IPS-18c (cell line): Measurements from ENCODE around the gene USP44.
A peak's percentile ranks its signal among the peaks of the same experiment; 100 is the strongest.

Experiments used
- H3K4me3 ChIP-seq: 2 replicates; pipeline ENCODE4 v1.7.0; 2013; ENCODE audit warnings: low read depth, mild to moderate bottlenecking, low read length, moderate library complexity; ENCODE audit not compliant: insufficient read depth
- H3K9me3 ChIP-seq: one replicate; pipeline ENCODE4 v1.6.1; 2013; ENCODE audit warnings: mild to moderate bottlenecking, low read length, moderate library complexity; ENCODE audit not compliant: control insufficient read depth, insufficient read depth

USP44 gene

GRCh38 chr12:95551913-95552516, 739 bp upstream of the USP44 start:
- H3K4me3 ChIP-seq: peak overlapping the region; percentile 93; the same call in 1 of the 2 replicates
- peaks cover 2% of the 10 kb centered on the region for H3K9me3 ChIP-seq

- peaks cover 2% of the 10 kb centered on the region for H3K9me3 ChIP-seq
- peak overlapping the region; percentile 93 for H3K4me3 ChIP-seq
These were observed 1.7 kb downstream of the USP44 start for GRCh38 chr12:95549392-95550084.

DNA sequence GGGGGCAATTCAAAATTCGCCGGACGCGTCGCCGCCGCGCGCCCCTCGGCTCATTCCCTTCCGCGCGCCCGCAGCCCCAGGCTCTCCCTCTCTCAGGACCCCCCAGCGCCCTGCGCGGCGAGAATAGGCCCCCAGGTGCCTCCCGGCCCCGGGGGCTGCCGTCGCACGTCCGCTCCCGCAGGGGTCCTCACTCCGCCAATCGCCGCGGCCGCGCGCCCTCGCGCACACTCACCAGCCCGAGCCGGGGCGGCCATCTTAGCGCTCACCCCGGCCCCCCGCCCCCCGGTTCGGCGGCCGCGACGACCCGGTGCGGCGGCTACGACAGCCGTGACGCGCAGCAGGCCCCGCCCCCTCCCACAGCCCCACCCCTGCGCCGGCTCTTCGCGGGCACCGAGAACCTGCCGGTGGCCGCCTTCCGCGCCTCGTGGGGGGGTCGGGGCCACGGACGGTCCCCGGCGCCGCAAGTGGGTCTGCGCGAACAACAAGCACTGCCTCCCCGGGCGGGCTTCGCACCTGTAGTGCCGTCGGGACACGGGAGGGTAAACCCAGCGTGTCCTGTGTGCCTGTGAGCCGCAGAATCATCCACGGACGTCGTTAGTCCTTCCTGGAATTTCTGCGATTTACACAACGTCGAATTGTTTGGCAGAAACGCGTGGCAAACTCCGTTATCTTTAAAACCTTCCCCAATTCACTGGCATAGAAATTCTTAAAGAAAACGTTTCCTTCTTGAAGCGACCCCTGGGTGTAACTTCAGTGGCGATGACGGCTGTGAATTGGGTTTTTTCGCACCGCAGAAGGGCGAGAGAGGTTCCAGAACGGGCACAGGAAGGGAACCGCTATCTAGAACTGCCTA, 2.5 kb downstream of the USP44 start:
- peak overlapping the region; percentile 93 for H3K4me3 ChIP-seq

GRCh38 chr12:95548056-95548538, 3.2 kb downstream of the USP44 start:
- Histone ChIP-seq H3K9me3 (peaks cover 2% of the 10 kb centered on the region), H3K4me3 (peak overlapping the region; percentile 93)

More for the DNA sequence above, 2.5 kb downstream of the USP44 start:
- H3K9me3 ChIP-seq: peaks cover 2% of the 10 kb centered on the region

- Histone ChIP-seq H3K4me3 (peak overlapping the region; percentile 93), H3K9me3 (peaks cover 2% of the 10 kb centered on the region)
These were observed 3.7 kb downstream of the USP44 start for GRCh38 chr12:95547522-95548055.

- Histone ChIP-seq H3K4me3 (peak overlapping the region; percentile 93; the same call in 1 of the 2 replicates), H3K9me3 (peaks cover 2% of the 10 kb centered on the region)
These were observed 4.8 kb downstream of the USP44 start for GRCh38 chr12:95546491-95546813.

GRCh38 chr12:95545731-95546490, 5.4 kb downstream of the USP44 start:
- Histone ChIP-seq H3K4me3 (peak overlapping the region; percentile 28; the same call in 1 of the 2 replicates), H3K9me3 (peaks cover 2% of the 10 kb centered on the region)

DNA sequence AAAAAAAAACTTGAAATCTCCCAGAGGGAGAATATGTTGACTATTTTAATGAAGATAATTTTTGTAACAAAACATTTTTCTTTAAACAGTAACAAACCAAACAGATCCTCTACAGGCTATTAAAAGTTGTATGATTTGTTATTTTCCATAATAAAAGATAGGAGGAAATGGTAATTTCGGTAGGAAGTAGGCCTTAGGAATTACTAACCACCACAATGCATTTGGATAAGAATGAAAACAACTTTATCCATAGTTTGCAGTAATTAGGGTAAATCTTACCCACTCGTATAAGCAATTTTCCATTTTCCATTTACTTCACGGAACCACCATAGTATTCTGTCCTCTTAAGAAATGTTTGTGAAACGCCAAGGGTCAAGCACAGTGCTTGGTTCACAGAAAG, 6.0 kb downstream of the USP44 start:
- peak overlapping the region; percentile 28; the same call in 1 of the 2 replicates for H3K4me3 ChIP-seq

DNA sequence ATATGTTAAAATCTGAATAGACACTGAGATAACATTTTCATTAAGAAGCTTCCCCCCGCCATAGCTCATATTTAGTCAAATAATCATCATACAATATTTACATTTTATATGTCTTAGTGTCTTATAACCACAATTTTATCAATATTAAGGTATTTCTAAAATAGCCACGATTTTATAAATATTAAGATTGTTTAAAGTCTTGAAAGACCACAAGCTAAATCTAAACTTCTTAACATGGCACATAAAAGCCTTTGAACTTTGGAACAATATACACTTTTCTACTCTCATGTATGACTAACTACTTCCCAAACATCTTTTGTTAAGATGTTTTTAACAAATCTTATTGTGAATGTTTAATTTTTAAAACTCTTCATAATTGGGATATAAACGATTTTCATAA, 6.5 kb downstream of the USP44 start:
- Histone ChIP-seq H3K9me3 (peaks cover 2% of the 10 kb centered on the region), H3K4me3 (no peak overlapping the region)

More for the DNA sequence above, 6.0 kb downstream of the USP44 start:
- H3K9me3 ChIP-seq: peaks cover 2% of the 10 kb centered on the region

GRCh38 chr12:95543305-95543704, 8.0 kb downstream of the USP44 start:
- H3K9me3 ChIP-seq: peaks cover 2% of the 10 kb centered on the region
- H3K4me3 ChIP-seq: no peak overlapping the region

DNA sequence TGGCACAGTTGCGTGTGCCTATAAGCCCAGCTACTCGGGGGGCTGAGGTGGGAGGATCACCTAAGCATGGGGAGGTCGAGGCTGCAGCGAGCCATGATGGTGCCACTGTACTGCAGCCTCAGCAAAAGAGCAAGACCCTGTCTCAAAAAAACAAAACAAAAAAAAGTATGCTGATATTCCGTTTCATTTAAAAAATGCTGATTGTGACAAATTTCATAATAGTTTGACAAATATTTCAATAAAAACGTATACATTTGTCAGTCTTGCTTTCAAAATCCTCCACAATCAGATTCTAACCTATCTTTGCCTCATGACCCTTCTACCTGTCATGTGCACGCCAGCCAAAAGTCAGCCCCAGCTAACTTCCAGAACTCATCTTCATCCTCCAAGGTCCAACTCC, 9.8 kb downstream of the USP44 start:
- no peaks in the 10 kb centered on the region for H3K9me3 ChIP-seq

GRCh38 chr12:95538656-95539055, 12.6 kb downstream of the USP44 start:
- Histone ChIP-seq H3K9me3 (no peaks in the 10 kb centered on the region), H3K4me3 (no peak overlapping the region)

More for the DNA sequence above, 9.8 kb downstream of the USP44 start:
- H3K4me3 ChIP-seq: no peak overlapping the region

- Histone ChIP-seq H3K4me3 (no peak overlapping the region), H3K9me3 (no peaks in the 10 kb centered on the region)
These were observed 13.3 kb downstream of the USP44 start for GRCh38 chr12:95538006-95538405.

DNA sequence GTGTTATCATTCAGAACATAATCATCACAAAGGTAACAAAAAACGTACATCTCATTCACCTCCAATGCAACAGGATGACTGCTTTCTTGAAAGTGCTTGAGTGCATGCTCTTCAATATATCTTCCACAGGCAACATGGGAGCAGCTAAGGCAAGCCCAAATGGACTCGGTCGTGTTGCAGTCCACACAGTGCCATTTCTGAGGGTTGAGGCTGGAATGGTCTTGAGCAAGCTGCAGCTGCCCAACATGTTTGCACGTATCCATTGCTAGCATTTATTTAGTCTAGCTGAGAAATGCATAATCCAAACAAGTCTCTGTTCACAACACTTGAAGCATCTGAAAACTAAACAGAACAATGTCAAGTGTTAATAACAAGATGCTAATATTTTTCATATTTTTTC, 17.3 kb downstream of the USP44 start:
- Histone ChIP-seq H3K9me3 (no peaks in the 10 kb centered on the region), H3K4me3 (no peak overlapping the region)

DNA sequence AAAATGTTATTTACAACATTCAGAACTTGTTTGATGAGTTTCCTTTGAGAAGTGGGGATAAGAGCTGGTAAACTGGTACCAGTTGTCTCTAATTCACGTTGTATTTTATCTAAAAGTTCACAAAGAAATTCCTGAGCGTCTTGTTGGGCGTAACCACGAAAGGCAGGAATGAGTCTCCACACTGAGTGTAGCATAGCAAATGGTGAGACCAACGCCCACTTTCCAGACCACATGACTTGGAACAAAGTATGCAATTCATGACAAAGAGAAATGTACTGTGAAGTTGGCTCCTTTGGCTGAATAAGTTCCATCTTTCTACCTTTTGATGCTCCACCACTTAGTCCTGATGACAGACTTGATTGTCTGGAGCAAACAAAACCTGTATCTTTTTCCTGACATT, 18.4 kb downstream of the USP44 start:
- no peak overlapping the region for H3K4me3 ChIP-seq

DNA sequence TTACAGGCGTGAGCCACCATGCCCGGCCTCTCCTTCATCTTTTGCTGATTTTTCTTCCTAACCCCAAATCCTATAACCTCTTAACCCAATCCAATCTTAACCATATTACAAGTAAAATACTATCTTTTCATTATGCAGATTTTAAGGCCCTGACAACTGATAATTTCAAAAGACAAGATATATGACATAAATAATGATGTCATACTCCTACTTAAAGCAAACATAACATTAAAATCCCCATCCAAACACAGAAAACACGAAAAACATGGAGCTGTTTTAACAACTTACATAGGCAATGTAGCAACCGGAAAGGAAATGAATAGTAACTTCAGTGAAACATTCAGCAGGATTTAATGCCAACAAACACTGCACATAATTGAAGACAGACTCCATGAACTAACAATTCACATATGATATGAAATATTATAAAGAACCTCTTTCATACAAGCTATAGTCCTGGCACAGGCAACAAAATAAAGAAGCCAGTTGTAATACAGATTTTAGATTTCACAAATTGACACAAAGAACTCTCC, 21.5 kb downstream of the USP44 start:
- Histone ChIP-seq H3K4me3 (no peak overlapping the region), H3K9me3 (no peaks in the 10 kb centered on the region)

More for the DNA sequence above, 18.4 kb downstream of the USP44 start:
- no peaks in the 10 kb centered on the region for H3K9me3 ChIP-seq

DNA sequence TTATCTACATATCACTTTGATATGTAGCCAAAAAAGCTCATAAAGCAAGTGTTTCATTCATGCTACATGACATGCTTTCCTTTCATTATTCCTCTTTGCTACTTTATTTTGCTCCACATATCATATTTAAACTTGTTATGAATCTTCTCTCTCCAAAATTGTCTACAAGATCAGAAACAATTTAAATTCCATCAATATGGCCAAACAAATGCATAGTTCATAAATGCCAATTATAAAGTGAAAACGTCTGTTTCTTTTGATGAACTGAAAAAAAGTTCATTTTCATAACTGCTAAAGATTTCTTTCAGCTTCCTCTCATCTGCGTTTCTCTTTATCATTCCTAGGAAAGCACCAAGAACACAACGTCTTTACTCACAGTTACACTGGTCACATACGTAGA, 22.8 kb downstream of the USP44 start:
- Histone ChIP-seq H3K9me3 (no peaks in the 10 kb centered on the region), H3K4me3 (no peak overlapping the region)
